IMR-90 (cell line): ENCODE results near the gene SPRR2E. TPM values are rescaled to one million over a fixed set of nuclear protein-coding genes. Genes with fewer than 3 reads are reported as not detected.

ENCODE experiments used
- ATAC-seq: fragments of 200-7000 bp; cut with Tn5 transposase; 2 replicates; pipeline ENCODE4 v1.9.1; 2020; ENCODE audit warnings: low read depth, mild to moderate bottlenecking, moderate library complexity
- BruUV-seq: library from RNA; stranded (reverse); fragments of 400-500 nt; replicated peaks from 2 replicates; lab custom pipeline; 2021; lab: Mats Ljungman, UMichigan
- CTCF ChIA-PET: fragments of 300-600 bp; formaldehyde crosslinking; extraction: SDS; loops from one replicate; lab custom pipeline; 2021; ENCODE audit warnings: antibody characterized with exemption; lab: Yijun Ruan, JAX
- POLR2A ChIA-PET: fragments of 300-600 bp; sonication (Branson Sonifier 250); formaldehyde crosslinking; loops from one replicate; lab custom pipeline; 2022; ENCODE audit warnings: antibody characterized with exemption; ENCODE audit not compliant: unreplicated experiment; lab: Charles Lee
- DNase-seq: peaks from one replicate; pipeline ENCODE4 v3.0.0; 2013
- H2AFZ ChIP-seq: replicated peaks from 2 replicates; pipeline ENCODE3; 2013; ENCODE audit warnings: low read length, mild to moderate bottlenecking; ENCODE audit not compliant: poor library complexity
- H2AK5ac ChIP-seq: 2 replicates; pipeline ENCODE4 v1.6.1; 2013; ENCODE audit warnings: low read depth, low read length, inconsistent platforms
- H2AK9ac ChIP-seq: replicated peaks from 2 replicates; pipeline ENCODE3; 2013; ENCODE audit warnings: mild to moderate bottlenecking, low read depth, low read length, moderate library complexity; ENCODE audit not compliant: poor library complexity
- H2BK120ac ChIP-seq: 2 replicates; pipeline ENCODE4 v1.6.1; 2013; ENCODE audit warnings: low read depth, low read length, inconsistent platforms
- H2BK15ac ChIP-seq: 3 replicates; pipeline ENCODE4 v1.6.1; 2013; ENCODE audit warnings: low read depth, low read length, inconsistent platforms
- H2BK20ac ChIP-seq: 2 replicates; pipeline ENCODE4 v1.6.1; 2013; ENCODE audit warnings: low read depth, mild to moderate bottlenecking, inconsistent platforms, low read length, moderate library complexity
- H2BK5ac ChIP-seq: 2 replicates; pipeline ENCODE4 v1.6.1; 2013; ENCODE audit warnings: mild to moderate bottlenecking, low read depth, low read length, inconsistent platforms; ENCODE audit not compliant: poor library complexity, severe bottlenecking
- H3K14ac ChIP-seq: replicated peaks from 2 replicates; pipeline ENCODE4 v1.6.1; 2013; ENCODE audit warnings: low read depth, low read length, inconsistent platforms
- H3K18ac ChIP-seq: 2 replicates; pipeline ENCODE4 v1.6.1; 2013; ENCODE audit warnings: low read depth, low read length, control low read depth
- H3K23ac ChIP-seq: 2 replicates; pipeline ENCODE4 v1.6.1; 2013; ENCODE audit warnings: low read depth, low read length, inconsistent platforms
- H3K27ac ChIP-seq: 2 replicates; pipeline ENCODE4 v1.5.1; 2013; ENCODE audit warnings: mild to moderate bottlenecking, control low read depth, low read length; ENCODE audit not compliant: insufficient read depth
- H3K27me3 ChIP-seq: 2 replicates; pipeline ENCODE4 v1.6.1; 2013; ENCODE audit warnings: low read length; ENCODE audit not compliant: control insufficient read depth, insufficient read depth
- H3K36me3 ChIP-seq: 2 replicates; pipeline ENCODE4 v1.6.1; 2013; ENCODE audit warnings: low read length, mixed read lengths; ENCODE audit not compliant: control insufficient read depth, insufficient read depth
- H3K4ac ChIP-seq: 2 replicates; pipeline ENCODE4 v1.6.1; 2013; ENCODE audit warnings: low read depth, low read length, inconsistent platforms
- H3K4me1 ChIP-seq: 2 replicates; pipeline ENCODE4 v1.6.1; 2013; ENCODE audit warnings: low read length, mixed read lengths; ENCODE audit not compliant: control insufficient read depth, insufficient read depth
- H3K4me2 ChIP-seq: 2 replicates; pipeline ENCODE4 v1.6.1; 2013; ENCODE audit warnings: low read depth, mild to moderate bottlenecking, control low read depth, low read length, moderate library complexity
- H3K4me3 ChIP-seq: 2 replicates; pipeline ENCODE4 v1.5.1; 2013; ENCODE audit warnings: low read depth, mild to moderate bottlenecking, control low read depth, low read length, moderate library complexity; ENCODE audit not compliant: insufficient read depth
- H3K56ac ChIP-seq: 2 replicates; pipeline ENCODE4 v1.6.1; 2013; ENCODE audit warnings: low read length, inconsistent platforms; ENCODE audit not compliant: insufficient read depth; ENCODE audit errors: extremely low read depth
- H3K79me1 ChIP-seq, 2 experiments: 2 replicates each; pipeline ENCODE4 v1.6.1; 2013; ENCODE audit warnings: low read length in 2 of 2, inconsistent platforms in 1 of 2, low read depth in 1 of 2
- H3K9ac ChIP-seq: 2 replicates; pipeline ENCODE4 v1.6.1; 2013; ENCODE audit warnings: low read depth, low read length, control low read depth
- H3K9me1 ChIP-seq: 2 replicates; pipeline ENCODE4 v1.6.1; 2013; ENCODE audit warnings: low read length, inconsistent platforms; ENCODE audit not compliant: insufficient read depth
- H3K9me3 ChIP-seq: 2 replicates; pipeline ENCODE4 v1.6.1; 2013; ENCODE audit warnings: low read length; ENCODE audit not compliant: control insufficient read depth, insufficient read depth
- H4K20me1 ChIP-seq: 2 replicates; pipeline ENCODE4 v1.6.1; 2013; ENCODE audit warnings: low read length, inconsistent platforms; ENCODE audit not compliant: insufficient read depth
- H4K5ac ChIP-seq: 2 replicates; pipeline ENCODE4 v1.6.1; 2013; ENCODE audit warnings: mild to moderate bottlenecking, low read depth, low read length, control low read depth
- H4K8ac ChIP-seq, 2 experiments: 2 replicates each; pipeline ENCODE4 v1.6.1; 2013; ENCODE audit warnings: low read depth in 2 of 2, low read length in 2 of 2, control low read depth in 1 of 2, inconsistent platforms in 1 of 2
- H4K91ac ChIP-seq: 2 replicates; pipeline ENCODE4 v1.6.1; 2013; ENCODE audit warnings: low read depth, low read length, inconsistent platforms; ENCODE audit not compliant: insufficient read depth
- BHLHE40 ChIP-seq: fragments of 150-350 bp; IDR thresholded peaks from 2 replicates; pipeline ENCODE4 v1.6.1; 2016; ENCODE audit warnings: mild to moderate bottlenecking, low read depth, low read length
- CEBPB ChIP-seq: IDR thresholded peaks from 2 replicates; pipeline ENCODE4 v1.6.1; 2012; ENCODE audit warnings: low read depth, low read length, improper control_type of control experiment
- CHD1 ChIP-seq: IDR thresholded peaks from 2 replicates; pipeline ENCODE4 v1.6.1; 2012; ENCODE audit warnings: low read depth, low read length, improper control_type of control experiment
- MAFK ChIP-seq: IDR thresholded peaks from 2 replicates; pipeline ENCODE4 v1.6.1; 2012; ENCODE audit warnings: low read depth, low read length, improper control_type of control experiment
- MXI1 ChIP-seq: IDR thresholded peaks from 2 replicates; pipeline ENCODE4 v1.6.1; 2012; ENCODE audit warnings: low read depth, mild to moderate bottlenecking, low read length, moderate library complexity, borderline replicate concordance
- NFE2L2 ChIP-seq: fragments of 150-350 bp; IDR thresholded peaks from 2 replicates; pipeline ENCODE4 v1.6.1; 2016; ENCODE audit warnings: low read depth, mild to moderate bottlenecking, low read length
- POLR2A ChIP-seq: IDR thresholded peaks from 2 replicates; pipeline ENCODE4 v1.6.1; 2012; ENCODE audit warnings: mild to moderate bottlenecking, low read depth, low read length
- RAD21 ChIP-seq: IDR thresholded peaks from 2 replicates; pipeline ENCODE4 v1.6.1; 2012; ENCODE audit warnings: low read length, improper control_type of control experiment
- WGBS, 2 experiments: methylation state at CpG; one replicate each; pipeline versions ENCODE4 v1.1.5 to v1.1.7; 2013; ENCODE audit warnings: missing lambda C conversion rate in 2 of 2; ENCODE audit not compliant: insufficient read length in 1 of 2; ENCODE audit errors: extremely low coverage in 2 of 2; 5-methylcytosine and 5-hydroxymethylcytosine counted together
- dilution Hi-C: fragments of 300-500 bp; cut with HindIII; formaldehyde crosslinking; loops from one replicate; pipeline ENCODE4 v1.14.3; 2018; ENCODE audit warnings: low sequenced_read_pairs; ENCODE audit not compliant: unreplicated experiment
- in situ Hi-C: fragments of 300-500 bp; cut with MboI; formaldehyde crosslinking; loops from 3 replicates; pipeline ENCODE4 v1.14.3; 2019; ENCODE audit warnings: low sequenced_read_pairs, inconsistent platforms, mixed read lengths
- intact Hi-C: fragments of 100-400 bp; cut with micrococcal nuclease; formaldehyde crosslinking; loops from 2 replicates; pipeline ENCODE4 v1.10.0; 2022
- polyA plus RNA-seq, 3 experiments: library from polyadenylated mRNA; depleted of rRNA; stranded (reverse); fragments of >200 nt; gene quantifications; 2 replicates each; pipeline ENCODE4 v1.2.3, GENCODE V29; 2012; ENCODE audit warnings: low replicate concordance in 1 of 3
- total RNA-seq: library from RNA; depleted of rRNA; stranded (reverse); fragments of >200 nt; gene quantifications from 2 replicates; pipeline ENCODE4 v1.2.3, GENCODE V29; 2012
- TF ChIP-seq, protein P1 (sequence below): fragments of 150-350 bp; IDR thresholded peaks from 2 replicates; pipeline ENCODE4 v1.6.1; 2017; ENCODE audit warnings: mild to moderate bottlenecking, antibody characterized with exemption, low read length, low read depth
- TF ChIP-seq, protein P2 (sequence below): fragments of 150-350 bp; IDR thresholded peaks from 2 replicates; pipeline ENCODE4 v1.6.1; 2016; ENCODE audit warnings: low read depth, mild to moderate bottlenecking, low read length, moderate library complexity, borderline replicate concordance

SPRR2E gene
- total and polyA plus RNA-seq, 2 of the 4 experiments (the other 2 are of a cell fraction) = not detected

DNA sequence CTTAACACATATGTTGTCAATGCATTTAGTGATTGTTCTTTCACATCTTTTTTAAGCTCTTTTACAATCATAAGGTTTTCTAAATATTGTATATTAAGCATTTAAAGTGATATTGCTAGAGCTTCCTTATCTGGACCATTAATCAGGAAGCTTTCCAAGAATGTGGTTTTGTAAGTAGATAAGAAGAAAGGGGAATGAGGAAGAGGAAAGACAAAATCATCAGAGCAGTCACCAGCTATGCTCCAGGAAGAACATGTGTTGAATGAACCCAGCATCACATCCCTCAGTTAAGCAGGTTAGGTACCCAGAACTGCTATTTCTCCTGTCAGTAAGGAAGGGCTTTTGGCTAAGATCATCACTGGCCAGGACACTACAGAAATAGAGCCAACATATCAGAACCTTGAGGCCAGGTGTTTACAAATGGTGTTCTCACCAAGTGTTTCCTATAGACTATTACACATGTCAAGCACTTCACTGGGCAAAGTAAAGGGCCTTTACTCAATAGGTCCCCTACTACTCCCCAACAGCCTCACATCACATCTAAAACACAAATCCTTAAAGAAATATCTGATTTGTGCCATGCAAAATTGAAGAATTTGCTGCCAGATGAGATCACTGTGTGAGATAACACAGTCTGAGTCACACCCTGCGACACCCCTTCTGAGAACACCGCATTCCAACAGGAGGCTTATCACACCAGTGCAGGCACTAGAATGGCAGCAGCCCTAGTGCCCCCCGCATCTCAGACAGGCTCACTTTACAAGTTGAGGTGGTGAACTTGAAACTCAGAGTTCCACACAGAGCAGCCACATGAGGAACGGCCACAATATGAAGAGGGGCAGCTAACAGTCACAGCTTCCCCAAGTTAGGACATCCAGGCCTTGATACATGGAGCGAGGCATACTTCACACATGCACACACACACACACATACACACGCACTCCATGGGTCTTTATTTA lies 35.2 kb downstream of the SPRR2E start:
- no peak overlapping the region for H3K18ac ChIP-seq
- dilution Hi-C loops = no loop called here
- no peak overlapping the region for H4K8ac ChIP-seq
- H3K4me3 ChIP-seq = no peak overlapping the region
- no peak overlapping the region for H4K5ac ChIP-seq
- H2BK15ac ChIP-seq = no peak overlapping the region
- ATAC-seq = no peak
- no peak overlapping the region for H3K56ac ChIP-seq
- no TSS peak for BruUV-seq
- in situ Hi-C loops = no loop called here
- no peaks in the 10 kb centered on the region for H3K9me1 ChIP-seq
- H3K79me1 ChIP-seq = no peaks in the 10 kb centered on the region
- H4K20me1 ChIP-seq = no peaks in the 10 kb centered on the region
- H2BK120ac ChIP-seq = no peak overlapping the region
- no peak overlapping the region for H3K4me2 ChIP-seq
- H2AFZ ChIP-seq = no peak overlapping the region
- H3K27ac ChIP-seq = no peak overlapping the region
- H2BK5ac ChIP-seq = no peak overlapping the region
- WGBS, 2 experiments = 57% methylated on average over 1 of the region's 6 CpGs; no CpG with 5 or more reads in 1 of the 2 experiments
- no peak overlapping the region for H2AK5ac ChIP-seq
- no peaks in the 10 kb centered on the region for H3K4me1 ChIP-seq
- H3K14ac ChIP-seq = no peak overlapping the region
- H3K36me3 ChIP-seq = no peaks in the 10 kb centered on the region
- H2BK20ac ChIP-seq = no peak overlapping the region
- ChIA-PET CTCF (no interaction called here), POLR2A (no interaction called here)
- H3K9me3 ChIP-seq = no peaks in the 10 kb centered on the region
- no peak for DNase-seq
- H3K4ac ChIP-seq = no peak overlapping the region
- no peak overlapping the region for H3K9ac ChIP-seq
- intact Hi-C loops = no loop called here
- no peak overlapping the region for H2AK9ac ChIP-seq
- H3K27me3 ChIP-seq = no peaks in the 10 kb centered on the region
- no peak for TF ChIP-seq CHD1
- no peak for TF ChIP-seq NFE2L2
- no peak for TF ChIP-seq RAD21
- TF ChIP-seq, protein P1, sequence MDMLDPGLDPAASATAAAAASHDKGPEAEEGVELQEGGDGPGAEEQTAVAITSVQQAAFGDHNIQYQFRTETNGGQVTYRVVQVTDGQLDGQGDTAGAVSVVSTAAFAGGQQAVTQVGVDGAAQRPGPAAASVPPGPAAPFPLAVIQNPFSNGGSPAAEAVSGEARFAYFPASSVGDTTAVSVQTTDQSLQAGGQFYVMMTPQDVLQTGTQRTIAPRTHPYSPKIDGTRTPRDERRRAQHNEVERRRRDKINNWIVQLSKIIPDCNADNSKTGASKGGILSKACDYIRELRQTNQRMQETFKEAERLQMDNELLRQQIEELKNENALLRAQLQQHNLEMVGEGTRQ = no peak
- TF ChIP-seq, protein P2, sequence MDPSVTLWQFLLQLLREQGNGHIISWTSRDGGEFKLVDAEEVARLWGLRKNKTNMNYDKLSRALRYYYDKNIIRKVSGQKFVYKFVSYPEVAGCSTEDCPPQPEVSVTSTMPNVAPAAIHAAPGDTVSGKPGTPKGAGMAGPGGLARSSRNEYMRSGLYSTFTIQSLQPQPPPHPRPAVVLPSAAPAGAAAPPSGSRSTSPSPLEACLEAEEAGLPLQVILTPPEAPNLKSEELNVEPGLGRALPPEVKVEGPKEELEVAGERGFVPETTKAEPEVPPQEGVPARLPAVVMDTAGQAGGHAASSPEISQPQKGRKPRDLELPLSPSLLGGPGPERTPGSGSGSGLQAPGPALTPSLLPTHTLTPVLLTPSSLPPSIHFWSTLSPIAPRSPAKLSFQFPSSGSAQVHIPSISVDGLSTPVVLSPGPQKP = no peak
- TF ChIP-seq BHLHE40 = no peak
- no peak for TF ChIP-seq MXI1
- no peak for TF ChIP-seq POLR2A
- no peak for TF ChIP-seq CEBPB
- no peak for TF ChIP-seq MAFK
- H4K91ac ChIP-seq = no peak overlapping the region
- no peak overlapping the region for H3K23ac ChIP-seq
